ENCODE data around the gene TAX1BP1.

- TF ChIP-seq CTCF (conservative IDR thresholded peaks at IDR 0.05 in 1 of 2, IDR thresholded peaks at IDR 0.05 in 1 of 2; ENCODE audit: extremely low read depth in 1 of 2, insufficient read depth in 1 of 2, low read depth in 1 of 2, low read length in 2 of 2) (no peak), EZH2 (IDR thresholded peaks at IDR 0.05; ENCODE audit: borderline replicate concordance, low read length) (no peak)
Measured at GRCh38 chr7:27808626-27809025, 68.7 kb downstream of the TAX1BP1 start.
